ENCODE results near the gene GABRD. TPM values are rescaled to one million over a fixed set of nuclear protein-coding genes. Genes with fewer than 3 reads are reported as not detected.
A peak's percentile ranks its signal among the peaks of the same experiment; 100 is the strongest.
"Not testable (repeated sequence)": the region's sequence is repeated elsewhere in the genome, so short reads cannot be mapped to it uniquely, and the experiment has no call there.

GABRD gene, protein sequence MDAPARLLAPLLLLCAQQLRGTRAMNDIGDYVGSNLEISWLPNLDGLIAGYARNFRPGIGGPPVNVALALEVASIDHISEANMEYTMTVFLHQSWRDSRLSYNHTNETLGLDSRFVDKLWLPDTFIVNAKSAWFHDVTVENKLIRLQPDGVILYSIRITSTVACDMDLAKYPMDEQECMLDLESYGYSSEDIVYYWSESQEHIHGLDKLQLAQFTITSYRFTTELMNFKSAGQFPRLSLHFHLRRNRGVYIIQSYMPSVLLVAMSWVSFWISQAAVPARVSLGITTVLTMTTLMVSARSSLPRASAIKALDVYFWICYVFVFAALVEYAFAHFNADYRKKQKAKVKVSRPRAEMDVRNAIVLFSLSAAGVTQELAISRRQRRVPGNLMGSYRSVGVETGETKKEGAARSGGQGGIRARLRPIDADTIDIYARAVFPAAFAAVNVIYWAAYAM
- total RNA-seq, result not detected

- H3K4me3 Mint-ChIP-seq, result peak within 1 kb of the TSS; percentile 29
- ATAC-seq (replicated peaks), result no peak
- H3K27ac Mint-ChIP-seq, result no peak within 1 kb of the TSS
- peaks cover 40% of the 10 kb centered on the region for H3K27me3 Mint-ChIP-seq
- no peaks in the 10 kb centered on the region for H3K9me3 Mint-ChIP-seq
- no peaks in the 10 kb centered on the region for H3K36me3 Mint-ChIP-seq (ENCODE audit: low read depth)
- H3K4me1 Mint-ChIP-seq, result no peaks in the 10 kb centered on the region
These were observed at the start of gene GABRD for GRCh38 chr1:2019172-2019543. TSS of gene GABRD (plus strand) at chr1:2019345. CDS start at chr1:2019424, 79 bp downstream.

- no peak overlapping the region for H3K4me3 Mint-ChIP-seq
- H3K27me3 Mint-ChIP-seq, result peaks cover 3% of the 10 kb centered on the region
- H3K36me3 Mint-ChIP-seq (ENCODE audit: low read depth), result no peaks in the 10 kb centered on the region
- no peak for ATAC-seq (replicated peaks)
- no peaks in the 10 kb centered on the region for H3K4me1 Mint-ChIP-seq
- H3K27ac Mint-ChIP-seq, result no peak overlapping the region
- H3K9me3 Mint-ChIP-seq, result no peaks in the 10 kb centered on the region
These were observed 49.6 kb upstream of the GABRD start for GRCh38 chr1:1969505-1969900.

DNA sequence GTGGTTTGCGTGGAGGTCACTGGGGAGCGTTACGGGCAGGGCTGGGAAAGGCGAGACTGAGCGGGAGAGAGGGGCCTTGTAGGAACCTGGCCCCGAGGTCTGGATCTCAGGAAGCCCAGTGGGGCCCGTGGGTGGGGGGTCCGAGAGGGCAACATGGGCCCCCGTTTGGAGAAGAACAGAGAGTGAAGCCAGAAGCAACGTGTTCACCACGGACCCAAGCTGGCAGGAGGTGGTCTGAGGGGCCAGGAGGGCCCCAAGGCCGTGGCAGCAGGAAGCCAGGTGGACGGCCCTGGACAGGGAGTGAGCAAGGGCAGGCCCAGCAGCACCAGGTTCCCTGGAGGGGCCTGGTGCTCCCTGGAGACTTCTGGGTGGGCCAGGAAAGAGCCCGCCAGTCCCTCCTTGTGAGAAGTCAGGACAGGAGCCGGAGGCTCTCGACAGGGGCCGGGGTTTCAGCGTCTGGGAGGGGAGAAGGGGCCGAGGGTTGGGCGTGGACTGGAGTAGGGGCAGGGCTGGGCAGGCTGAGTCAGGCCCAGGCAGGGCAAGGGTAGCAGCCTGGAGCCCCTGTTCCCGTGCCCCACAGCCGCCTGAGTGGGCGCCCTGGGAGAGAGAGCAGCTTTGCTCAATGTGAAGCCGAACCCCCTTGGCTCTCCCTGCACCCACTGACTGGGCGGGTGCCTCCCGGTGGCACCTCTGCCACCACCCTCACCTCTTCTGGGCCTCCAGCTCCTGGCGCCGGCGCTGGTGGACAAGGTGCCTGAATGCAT lies 49.0 kb upstream of the GABRD start:
- H3K27ac Mint-ChIP-seq, result no peak overlapping the region

DNA sequence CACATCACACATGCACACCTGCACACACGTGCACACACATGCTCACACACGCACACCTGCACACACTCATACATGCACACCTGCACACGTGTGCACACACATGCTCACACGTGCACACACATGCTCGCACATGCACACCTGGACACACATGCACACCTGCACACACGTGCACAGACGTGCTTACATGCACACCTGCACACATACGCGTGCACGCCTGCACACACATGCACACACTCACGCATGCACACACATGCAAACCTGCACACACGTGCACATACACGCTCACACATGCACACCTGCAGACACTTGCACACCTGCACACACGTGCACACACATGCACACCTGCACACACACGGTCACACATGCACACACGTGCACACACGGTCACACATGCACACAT lies 48.1 kb upstream of the GABRD start:
- no peak for ATAC-seq (replicated peaks)
- Mint-ChIP-seq H3K4me3 (no peak overlapping the region), H3K27ac (no peak overlapping the region), H3K36me3 (ENCODE audit: low read depth) (no peaks in the 10 kb centered on the region), H3K27me3 (peaks cover 3% of the 10 kb centered on the region), H3K9me3 (no peaks in the 10 kb centered on the region), H3K4me1 (no peaks in the 10 kb centered on the region)

More for the DNA sequence above, 49.0 kb upstream of the GABRD start:
- no peak for ATAC-seq (replicated peaks)
- H3K9me3 Mint-ChIP-seq, result no peaks in the 10 kb centered on the region
- H3K27me3 Mint-ChIP-seq, result peaks cover 3% of the 10 kb centered on the region
- H3K4me3 Mint-ChIP-seq, result no peak overlapping the region
- H3K4me1 Mint-ChIP-seq, result no peaks in the 10 kb centered on the region
- no peaks in the 10 kb centered on the region for H3K36me3 Mint-ChIP-seq (ENCODE audit: low read depth)

- no peaks in the 10 kb centered on the region for H3K36me3 Mint-ChIP-seq (ENCODE audit: low read depth)
- no peak overlapping the region for H3K27ac Mint-ChIP-seq
- H3K9me3 Mint-ChIP-seq, result no peaks in the 10 kb centered on the region
- H3K27me3 Mint-ChIP-seq, result peaks cover 3% of the 10 kb centered on the region
- ATAC-seq (replicated peaks), result no peak
- H3K4me3 Mint-ChIP-seq, result no peak overlapping the region
- H3K4me1 Mint-ChIP-seq, result no peaks in the 10 kb centered on the region
These were observed 47.5 kb upstream of the GABRD start for GRCh38 chr1:1971688-1972087.

DNA sequence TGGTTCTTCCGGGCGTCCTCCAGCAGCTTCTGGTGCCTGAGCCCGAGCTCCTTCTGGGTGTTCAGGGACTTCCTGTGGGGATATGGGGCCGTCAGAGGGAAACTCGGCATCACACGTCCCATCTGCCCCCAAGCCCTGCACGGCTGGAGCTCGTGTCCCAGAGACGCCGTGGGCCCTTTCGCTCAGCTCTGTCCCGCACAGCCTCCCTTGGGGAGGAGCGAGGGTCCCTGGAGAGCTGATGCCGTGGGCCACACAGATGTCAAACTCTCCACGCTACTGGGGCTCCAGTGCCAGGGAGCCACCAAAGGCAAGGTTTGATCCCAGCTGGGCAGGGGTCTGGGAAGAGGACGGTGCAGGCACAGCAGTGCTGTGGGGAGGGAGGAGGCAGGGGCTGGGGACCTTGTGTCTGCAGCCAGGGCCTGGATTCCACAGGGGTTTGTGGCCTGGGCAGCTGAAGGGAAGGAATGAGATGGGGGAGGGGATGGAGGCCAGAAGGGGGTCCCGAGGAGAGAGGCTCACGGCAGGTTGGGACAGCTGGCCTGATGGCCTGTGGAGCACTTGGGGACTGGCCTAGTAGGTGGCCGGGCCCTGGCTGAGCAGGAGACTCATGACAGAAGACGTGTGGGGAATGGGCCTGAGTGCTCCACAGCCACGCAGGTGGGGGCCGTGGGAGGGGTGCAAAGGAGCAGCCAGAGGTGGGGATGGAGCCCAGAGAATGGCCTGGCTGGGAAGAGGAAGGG lies 46.0 kb upstream of the GABRD start:
- no peaks in the 10 kb centered on the region for H3K36me3 Mint-ChIP-seq (ENCODE audit: low read depth)

GRCh38 chr1:1973716-1974642 lies 45.2 kb upstream of the GABRD start:
- no peaks in the 10 kb centered on the region for H3K36me3 Mint-ChIP-seq (ENCODE audit: low read depth)
- no peaks in the 10 kb centered on the region for H3K4me1 Mint-ChIP-seq
- H3K27ac Mint-ChIP-seq, result no peak overlapping the region
- H3K27me3 Mint-ChIP-seq, result peaks cover 3% of the 10 kb centered on the region
- no peak for ATAC-seq (replicated peaks)
- no peak overlapping the region for H3K4me3 Mint-ChIP-seq
- no peaks in the 10 kb centered on the region for H3K9me3 Mint-ChIP-seq

More for the DNA sequence above, 46.0 kb upstream of the GABRD start:
- no peak for ATAC-seq (replicated peaks)
- Mint-ChIP-seq H3K27me3 (peaks cover 3% of the 10 kb centered on the region), H3K27ac (no peak overlapping the region), H3K9me3 (no peaks in the 10 kb centered on the region), H3K4me3 (no peak overlapping the region), H3K4me1 (no peaks in the 10 kb centered on the region)

DNA sequence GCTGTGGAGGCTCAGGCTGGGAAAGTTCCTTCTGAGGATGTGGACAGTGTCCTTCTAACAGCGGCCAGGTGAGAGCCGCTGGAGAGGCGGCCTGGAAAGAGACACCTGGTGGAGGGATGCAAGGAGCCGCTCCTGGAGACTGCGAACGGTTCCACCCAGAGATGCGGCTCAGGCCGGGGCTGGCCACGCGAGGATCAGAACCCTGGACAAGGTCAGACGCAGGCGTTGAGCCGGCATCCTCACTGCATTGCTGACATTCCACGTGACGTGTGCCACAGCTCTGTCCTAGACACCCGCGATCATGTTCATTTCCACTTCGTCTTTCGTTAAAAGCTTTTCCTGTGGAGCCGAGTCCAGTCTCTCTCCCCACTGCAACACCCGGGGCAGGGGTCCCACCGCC lies 44.3 kb upstream of the GABRD start:
- no peaks in the 10 kb centered on the region for H3K9me3 Mint-ChIP-seq
- no peak overlapping the region for H3K27ac Mint-ChIP-seq
- no peak overlapping the region for H3K4me3 Mint-ChIP-seq
- H3K27me3 Mint-ChIP-seq, result peaks cover 3% of the 10 kb centered on the region
- no peaks in the 10 kb centered on the region for H3K4me1 Mint-ChIP-seq
- ATAC-seq (replicated peaks), result no peak
- H3K36me3 Mint-ChIP-seq (ENCODE audit: low read depth), result no peaks in the 10 kb centered on the region

GRCh38 chr1:1975535-1975934 lies 43.6 kb upstream of the GABRD start:
- ATAC-seq (replicated peaks), result no peak
- Mint-ChIP-seq H3K27me3 (peaks cover 3% of the 10 kb centered on the region), H3K36me3 (ENCODE audit: low read depth) (no peaks in the 10 kb centered on the region), H3K4me3 (no peak overlapping the region), H3K9me3 (no peaks in the 10 kb centered on the region), H3K4me1 (no peaks in the 10 kb centered on the region), H3K27ac (no peak overlapping the region)

DNA sequence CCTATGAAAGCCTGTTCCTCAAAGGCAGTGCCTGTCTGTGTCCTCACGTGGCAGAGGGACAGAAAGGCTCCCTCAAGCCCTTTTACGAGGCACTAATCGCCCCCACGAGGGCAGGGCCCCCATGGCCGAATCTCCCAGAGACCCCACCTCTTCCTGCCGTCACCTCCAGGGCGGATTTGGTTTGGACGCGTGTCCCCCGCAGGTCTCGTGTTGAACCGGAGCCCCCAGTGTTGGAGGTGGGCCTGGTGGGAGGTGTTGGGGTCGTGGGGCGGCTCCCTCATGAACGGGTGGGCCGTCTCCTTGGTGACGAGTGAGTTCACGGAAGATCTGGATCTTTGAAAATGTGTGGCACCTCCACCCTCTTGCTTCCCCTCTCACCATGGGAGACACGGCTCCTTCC lies 43.1 kb upstream of the GABRD start:
- no peaks in the 10 kb centered on the region for H3K9me3 Mint-ChIP-seq
- no peaks in the 10 kb centered on the region for H3K36me3 Mint-ChIP-seq (ENCODE audit: low read depth)
- peaks cover 3% of the 10 kb centered on the region for H3K27me3 Mint-ChIP-seq
- H3K4me3 Mint-ChIP-seq, result no peak overlapping the region
- no peak for ATAC-seq (replicated peaks)
- H3K27ac Mint-ChIP-seq, result no peak overlapping the region
- H3K4me1 Mint-ChIP-seq, result no peaks in the 10 kb centered on the region

DNA sequence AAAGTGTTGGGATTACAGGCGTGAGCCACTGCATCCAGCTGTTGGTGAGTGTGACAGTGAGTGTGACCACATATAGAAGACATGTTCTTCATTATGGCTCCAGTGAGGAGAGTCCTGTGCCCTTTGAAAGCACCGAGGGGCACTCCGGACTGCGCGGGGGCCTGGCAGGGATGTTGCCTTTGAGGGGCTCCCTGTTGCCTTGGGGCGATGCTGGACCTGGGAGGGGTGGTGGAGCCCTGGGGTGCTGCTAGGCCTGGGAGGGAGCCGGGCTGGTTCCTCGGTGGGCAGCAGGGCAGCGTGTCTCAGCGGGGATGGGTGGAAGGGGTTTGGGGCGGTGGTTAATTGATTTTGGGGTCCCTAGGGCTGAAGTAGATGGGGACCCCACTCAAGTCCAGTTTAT lies 41.0 kb upstream of the GABRD start:
- H3K36me3 Mint-ChIP-seq (ENCODE audit: low read depth), result no peaks in the 10 kb centered on the region
- H3K4me3 Mint-ChIP-seq, result no peak overlapping the region
- no peak overlapping the region for H3K27ac Mint-ChIP-seq
- no peaks in the 10 kb centered on the region for H3K4me1 Mint-ChIP-seq
- ATAC-seq (replicated peaks), result no peak
- H3K9me3 Mint-ChIP-seq, result no peaks in the 10 kb centered on the region
- peaks cover 3% of the 10 kb centered on the region for H3K27me3 Mint-ChIP-seq

DNA sequence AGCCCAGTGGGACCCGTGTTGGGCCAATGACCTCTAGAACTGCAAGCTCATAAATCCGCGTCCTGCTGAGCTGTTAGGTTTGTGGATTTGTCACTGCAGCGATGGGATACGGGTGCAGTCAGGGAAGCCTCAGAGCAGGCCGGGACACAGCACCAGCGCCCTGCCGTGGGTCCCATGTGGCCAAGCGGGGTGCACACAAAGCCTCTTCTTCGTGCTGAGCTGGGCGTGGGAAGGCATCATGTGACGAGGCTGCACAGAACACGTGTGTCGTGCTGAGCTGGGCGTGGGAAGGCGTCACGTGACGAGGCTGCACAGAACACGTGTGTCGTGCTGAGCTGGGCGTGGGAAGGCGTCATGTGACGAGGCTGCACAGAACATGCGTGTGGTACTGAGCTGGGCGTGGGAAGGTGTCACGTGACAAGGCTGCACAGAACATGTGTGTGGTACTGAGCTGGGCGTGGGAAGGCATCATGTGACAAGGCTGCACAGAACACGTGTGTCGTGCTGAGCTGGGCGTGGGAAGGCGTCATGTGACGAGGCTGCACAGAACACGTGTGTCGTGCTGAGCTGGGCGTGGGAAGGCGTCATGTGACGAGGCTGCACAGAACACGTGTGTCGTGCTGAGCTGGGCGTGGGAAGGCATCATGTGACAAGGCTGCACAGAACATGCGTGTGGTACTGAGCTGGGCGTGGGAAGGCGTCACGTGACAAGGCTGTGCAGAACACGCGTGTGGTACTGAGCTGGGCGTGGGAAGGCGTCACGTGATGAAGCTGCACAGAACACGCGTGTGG lies 40.3 kb upstream of the GABRD start:
- H3K4me3 Mint-ChIP-seq; H3K4me1 Mint-ChIP-seq; H3K9me3 Mint-ChIP-seq; H3K27ac Mint-ChIP-seq; ATAC-seq (replicated peaks); H3K36me3 Mint-ChIP-seq (ENCODE audit: low read depth); H3K27me3 Mint-ChIP-seq: not testable (repeated sequence)

DNA sequence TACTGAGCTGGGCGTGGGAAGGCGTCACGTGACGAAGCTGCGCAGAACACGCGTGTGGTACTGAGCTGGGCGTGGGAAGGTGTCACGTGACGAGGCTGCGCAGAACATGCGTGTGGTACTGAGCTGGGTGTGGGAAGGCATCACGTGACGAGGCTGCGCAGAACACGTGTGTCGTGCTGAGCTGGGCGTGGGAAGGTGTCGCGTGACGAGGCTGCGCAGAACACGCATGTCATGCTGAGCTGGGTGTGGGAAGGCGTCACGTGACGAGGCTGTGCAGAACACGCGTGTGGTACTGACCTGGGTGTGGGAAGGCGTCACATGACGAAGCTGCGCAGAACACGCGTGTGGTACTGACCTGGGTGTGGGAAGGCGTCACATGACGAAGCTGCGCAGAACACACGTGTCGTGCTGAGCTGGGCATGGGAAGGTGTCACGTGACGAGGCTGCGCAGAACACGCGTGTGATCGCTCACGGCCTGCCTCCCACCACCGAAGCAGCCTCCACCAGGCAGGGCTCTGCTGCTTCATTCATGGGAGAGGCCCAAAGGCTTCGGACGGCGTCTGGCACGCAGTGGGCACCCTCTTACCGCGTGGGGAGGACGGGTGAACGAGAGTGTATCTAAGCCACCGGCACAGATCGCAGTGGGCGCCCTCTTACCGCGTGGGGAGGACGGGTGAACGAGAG lies 39.5 kb upstream of the GABRD start:
- no peaks in the 10 kb centered on the region for H3K4me1 Mint-ChIP-seq
- no peaks in the 10 kb centered on the region for H3K36me3 Mint-ChIP-seq (ENCODE audit: low read depth)
- H3K27ac Mint-ChIP-seq, result no peak overlapping the region
- H3K9me3 Mint-ChIP-seq, result no peaks in the 10 kb centered on the region
- H3K27me3 Mint-ChIP-seq, result no peaks in the 10 kb centered on the region
- ATAC-seq (replicated peaks), result no peak
- H3K4me3 Mint-ChIP-seq, result no peak overlapping the region
